Esophagus muscularis mucosa (tissue), 4 donors: ENCODE data around the gene ALDH16A1.
A peak's percentile ranks its signal among the peaks of the same experiment; 100 is the strongest.

Experiments used
- CTCF ChIP-seq, 3 experiments: fragments of 200-600 bp in 2 of 3; fragments of 450-650 bp in 1 of 3; sonication (generic) in 2 of 3; IDR thresholded peaks; one replicate each; pipeline ENCODE4 v1.5.1; 2017 to 2019; ENCODE audit warnings: antibody characterized with exemption in 3 of 3, mild to moderate bottlenecking in 2 of 3, moderate library complexity in 1 of 3
- EP300 ChIP-seq: sonication (generic); formaldehyde crosslinking; IDR thresholded peaks from one replicate; pipeline ENCODE4 v1.6.1; 2017; ENCODE audit warnings: antibody characterized with exemption
- POLR2A ChIP-seq: fragments of 450-650 bp; IDR thresholded peaks from one replicate; pipeline ENCODE4 v1.6.1; 2017; ENCODE audit warnings: antibody characterized with exemption, moderate library complexity, mild to moderate bottlenecking, low read depth
- POLR2AphosphoS5 ChIP-seq, 2 donors: sonication (generic); formaldehyde crosslinking; IDR thresholded peaks; one replicate each; pipeline ENCODE4 v1.6.1; 2017; ENCODE audit warnings: antibody characterized with exemption in 2 of 2

GRCh38 chr19:49475995-49476880 is 23.2 kb downstream of the ALDH16A1 start:
- TF ChIP-seq CTCF (IDR thresholded peaks at IDR 0.05): peak in 2 of 3 experiments; percentile 5 to 32
- no peak for TF ChIP-seq EP300
- TF ChIP-seq POLR2AphosphoS5 (IDR thresholded peaks at IDR 0.05): no peak
- TF ChIP-seq POLR2A: no peak
